Measurements from ENCODE around the gene CCT6A.
"Not testable (repeated sequence)": the region's sequence is repeated elsewhere in the genome, so short reads cannot be mapped to it uniquely, and the experiment has no call there.

CCT6A gene

GRCh38 chr7:56110611-56111010 is 59.0 kb downstream of the CCT6A start:
- no peak for DNase-seq (ENCODE audit: extremely low spot score)
- CTCF ChIA-PET = no interaction called here
- no peak for TF ChIP-seq CTCF (IDR thresholded peaks at IDR 0.05; ENCODE audit: control extremely low read depth, extremely low read depth, low read depth, missing control alignments)
- POLR2A ChIA-PET = no interaction called here

GRCh38 chr7:56112244-56112643 is 60.7 kb downstream of the CCT6A start:
- DNase-seq (ENCODE audit: extremely low spot score); POLR2A ChIA-PET; CTCF ChIA-PET: not testable (repeated sequence)
